ENCODE results near the gene ZNF235. TPM values are rescaled to one million over a fixed set of nuclear protein-coding genes. Genes with fewer than 3 reads are reported as not detected.

The ZNF235 gene
- total RNA-seq, 1 donor from 2014 or later: 9.6 TPM

DNA sequence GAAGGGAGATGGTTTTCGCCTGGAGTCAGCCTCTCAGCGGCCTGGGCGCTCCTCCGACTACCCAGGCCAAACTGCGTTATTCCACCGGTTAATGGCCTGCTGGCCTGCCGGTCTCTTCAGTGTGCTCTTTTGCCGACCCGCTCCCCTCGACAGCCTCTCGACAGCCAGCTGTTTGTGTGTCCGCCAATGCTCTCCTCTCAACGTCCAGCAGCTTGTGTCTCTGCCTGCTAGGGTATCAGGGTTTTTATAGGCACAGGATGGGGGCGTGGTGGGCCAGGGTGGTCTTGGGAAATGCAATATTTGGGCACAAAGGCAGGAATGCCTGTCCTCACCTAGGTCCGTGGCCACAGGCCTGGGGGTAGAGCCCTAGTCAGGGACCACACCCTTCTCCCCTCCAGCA is 1.5 kb upstream of the ZNF235 start:
- Mint-ChIP-seq H3K36me3 (peaks cover 6% of the 10 kb centered on the region), H3K9me3 (peaks cover 20% of the 10 kb centered on the region), H3K4me3 (no peak overlapping the region), H3K27ac (no peak overlapping the region), H3K27me3 (ENCODE audit: insufficient read depth, low read depth) (no peaks in the 10 kb centered on the region), H3K4me1 (peaks cover 11% of the 10 kb centered on the region)
- no peaks in the 10 kb centered on the region for H4K20me1 ChIP-seq (ENCODE audit: low read depth)
- H3K4me2 ChIP-seq: no peak overlapping the region
- H3K9me3 ChIP-seq (ENCODE audit: low read depth): no peaks in the 10 kb centered on the region
- peaks cover 6% of the 10 kb centered on the region for H3K36me3 ChIP-seq
- H3K27me3 ChIP-seq: no peaks in the 10 kb centered on the region
- no peak overlapping the region for H2AFZ ChIP-seq (replicated peaks)
- no peak overlapping the region for H3K9ac ChIP-seq
- H3K4me3 ChIP-seq: no peak overlapping the region
- DNase-seq (ENCODE audit: low spot score): no peak
- H3F3A ChIP-seq (ENCODE audit: low read depth): peaks cover 5% of the 10 kb centered on the region
- no peak overlapping the region for H3K27ac ChIP-seq
- H3K4me1 ChIP-seq: no peaks in the 10 kb centered on the region
- TF ChIP-seq EZH2phosphoT487 (IDR thresholded peaks at IDR 0.05): no peak
- no peak for TF ChIP-seq EZH2 (IDR thresholded peaks at IDR 0.05)
- no peak for TF ChIP-seq CTCF (IDR thresholded peaks at IDR 0.05)
- peaks cover 7% of the 10 kb centered on the region for H3K79me2 ChIP-seq (ENCODE audit: low read depth)

DNA sequence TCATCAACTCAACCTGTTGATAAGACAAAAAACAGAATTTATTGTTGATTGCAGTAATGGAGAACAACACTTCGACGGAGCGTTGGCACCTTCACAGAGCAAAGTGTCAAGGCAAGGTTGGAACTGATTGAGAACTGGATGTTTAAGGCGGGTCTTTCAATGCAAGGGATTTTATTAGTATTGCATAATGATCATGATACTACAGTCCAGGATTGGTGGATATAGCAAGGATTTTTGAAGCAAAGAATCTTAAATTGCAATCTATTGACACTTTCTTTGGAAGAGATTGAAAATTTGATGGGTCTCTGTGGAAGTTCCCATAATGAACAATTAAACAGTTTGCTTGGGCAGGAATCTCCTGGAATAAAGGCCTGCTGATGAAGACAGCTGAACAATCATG is 632 bp upstream of the ZNF235 start:
- peaks cover 20% of the 10 kb centered on the region for H3K9me3 Mint-ChIP-seq
- Histone ChIP-seq H4K20me1 (ENCODE audit: low read depth) (no peaks in the 10 kb centered on the region), H3K27ac (no peak overlapping the region), H3F3A (ENCODE audit: low read depth) (peaks cover 5% of the 10 kb centered on the region), H3K79me2 (ENCODE audit: low read depth) (peaks cover 7% of the 10 kb centered on the region), H3K9ac (no peak overlapping the region), H3K4me3 (peak overlapping the region; percentile 75), H3K36me3 (peaks cover 6% of the 10 kb centered on the region), H3K27me3 (no peaks in the 10 kb centered on the region), H3K4me2 (peak overlapping the region; percentile 86), H2AFZ (replicated peaks) (peak overlapping the region; percentile 16), H3K4me1 (no peaks in the 10 kb centered on the region), H3K9me3 (ENCODE audit: low read depth) (no peaks in the 10 kb centered on the region)
- H3K4me3 Mint-ChIP-seq: peak overlapping the region; percentile 56
- H3K4me1 Mint-ChIP-seq: peaks cover 11% of the 10 kb centered on the region
- H3K27ac Mint-ChIP-seq: no peak overlapping the region
- TF ChIP-seq EZH2 (IDR thresholded peaks at IDR 0.05) (no peak), EZH2phosphoT487 (IDR thresholded peaks at IDR 0.05) (no peak), CTCF (IDR thresholded peaks at IDR 0.05) (no peak)
- H3K27me3 Mint-ChIP-seq (ENCODE audit: insufficient read depth, low read depth): no peaks in the 10 kb centered on the region
- no peak for DNase-seq (ENCODE audit: low spot score)
- H3K36me3 Mint-ChIP-seq: peaks cover 10% of the 10 kb centered on the region

- H3K4me3 Mint-ChIP-seq: peak overlapping the region; percentile 95
- peaks cover 11% of the 10 kb centered on the region for H3K4me1 Mint-ChIP-seq
- TF ChIP-seq EZH2 (IDR thresholded peaks at IDR 0.05) (no peak), EZH2phosphoT487 (IDR thresholded peaks at IDR 0.05) (no peak), CTCF (IDR thresholded peaks at IDR 0.05) (no peak)
- peak overlapping the region; percentile 93 for H3K27ac Mint-ChIP-seq
- Histone ChIP-seq H3K9me3 (ENCODE audit: low read depth) (no peaks in the 10 kb centered on the region), H3K36me3 (peaks cover 6% of the 10 kb centered on the region), H3F3A (ENCODE audit: low read depth) (peaks cover 5% of the 10 kb centered on the region), H3K4me1 (no peaks in the 10 kb centered on the region), H3K4me2 (peak overlapping the region; percentile 86), H3K27ac (no peak overlapping the region), H4K20me1 (ENCODE audit: low read depth) (no peaks in the 10 kb centered on the region), H3K9ac (peak overlapping the region; percentile 47), H3K79me2 (ENCODE audit: low read depth) (peaks cover 7% of the 10 kb centered on the region), H3K27me3 (no peaks in the 10 kb centered on the region), H3K4me3 (peak overlapping the region; percentile 75), H2AFZ (replicated peaks) (peak overlapping the region; percentile 98)
- H3K9me3 Mint-ChIP-seq: peaks cover 16% of the 10 kb centered on the region
- no peaks in the 10 kb centered on the region for H3K27me3 Mint-ChIP-seq (ENCODE audit: insufficient read depth, low read depth)
- H3K36me3 Mint-ChIP-seq: peaks cover 16% of the 10 kb centered on the region
- peak; percentile 60 for DNase-seq (ENCODE audit: low spot score)
Measured at GRCh38 chr19:44303976-44304568, 753 bp downstream of the ZNF235 start.
